HG03135 (cell line): ENCODE results near the gene HIVEP2.

Experiments
- ATAC-seq: cut with Tn5 transposase; IDR thresholded peaks from one replicate; pipeline ENCODE4 v1.9.1; 2021; ENCODE audit warnings: mild to moderate bottlenecking, moderate library complexity; ENCODE audit not compliant: unreplicated experiment

HIVEP2 gene

DNA sequence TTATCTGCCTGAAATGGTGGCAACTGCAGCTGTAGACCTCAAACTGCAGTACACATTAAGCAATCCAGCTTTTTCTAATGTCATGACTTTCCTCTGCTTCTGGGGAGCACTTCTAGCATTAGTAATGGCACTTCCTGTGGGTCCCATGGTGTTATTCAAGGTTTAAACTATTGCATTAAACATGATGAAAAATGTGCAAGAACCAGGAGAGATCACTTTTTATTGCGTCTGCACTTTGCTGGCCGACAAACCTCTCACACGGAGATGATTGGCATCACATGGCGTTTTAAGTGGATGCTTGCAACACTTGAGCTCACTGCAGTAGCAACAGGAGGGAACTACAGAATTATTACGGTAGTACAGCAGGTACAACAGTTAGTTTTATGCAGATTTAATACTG, 148.4 kb downstream of the HIVEP2 start:
- ATAC-seq = no peak

DNA sequence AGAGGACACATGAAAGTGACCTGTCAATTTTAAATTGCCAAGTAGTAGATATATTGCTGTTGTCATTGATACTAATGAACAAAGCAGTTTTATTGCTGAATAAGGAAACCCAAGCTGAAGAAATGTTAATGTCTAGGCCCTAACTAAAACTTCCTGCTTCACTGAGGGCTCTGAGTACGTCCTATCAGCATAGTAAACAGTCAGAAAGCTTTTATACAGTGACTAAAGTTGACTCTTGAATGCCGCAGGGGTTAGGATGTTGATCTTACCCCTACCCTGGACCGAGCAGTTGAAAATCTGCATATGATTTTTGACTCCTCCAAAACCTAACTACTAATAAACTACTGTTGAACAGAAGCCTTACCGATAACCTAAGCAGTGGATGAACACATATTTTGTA, 149.0 kb downstream of the HIVEP2 start:
- ATAC-seq = no peak

DNA sequence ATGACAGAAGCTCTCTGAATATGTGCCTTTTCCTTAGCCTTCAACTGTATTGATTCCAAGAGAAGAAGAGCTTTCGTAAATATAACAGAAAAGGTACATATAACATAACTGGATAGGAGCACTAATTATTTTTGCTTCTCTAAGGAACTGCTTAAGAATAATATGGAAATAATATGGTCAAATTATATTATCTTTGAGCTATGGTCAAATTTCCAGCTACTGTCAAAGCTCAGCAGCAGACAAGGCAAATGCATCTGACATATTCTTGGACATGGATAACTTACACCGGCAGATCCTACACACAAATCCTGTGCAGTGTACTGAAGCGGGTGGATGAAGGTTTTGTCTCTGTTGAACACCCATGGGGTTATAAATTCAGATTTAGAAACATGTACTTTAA, 150.6 kb downstream of the HIVEP2 start:
- ATAC-seq = no peak

DNA sequence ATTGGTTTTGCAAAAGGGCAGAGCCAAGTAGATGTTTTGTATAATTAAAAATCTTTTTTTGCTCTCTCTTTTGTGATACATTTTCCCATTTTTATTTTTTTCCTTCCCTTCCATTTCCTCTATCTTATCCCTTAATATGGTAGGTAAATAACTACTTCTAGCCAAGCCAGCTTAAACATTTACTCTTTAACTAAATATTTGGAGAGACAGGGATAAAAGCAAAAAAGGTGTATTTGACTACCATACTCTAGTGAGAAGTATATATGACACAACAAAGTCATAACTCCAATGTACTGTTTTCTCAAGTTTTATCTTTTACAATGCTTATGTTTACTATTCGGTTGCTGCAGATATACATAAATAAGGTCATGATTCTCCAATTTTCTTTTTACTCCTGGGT, 154.7 kb downstream of the HIVEP2 start:
- no peak for ATAC-seq

DNA sequence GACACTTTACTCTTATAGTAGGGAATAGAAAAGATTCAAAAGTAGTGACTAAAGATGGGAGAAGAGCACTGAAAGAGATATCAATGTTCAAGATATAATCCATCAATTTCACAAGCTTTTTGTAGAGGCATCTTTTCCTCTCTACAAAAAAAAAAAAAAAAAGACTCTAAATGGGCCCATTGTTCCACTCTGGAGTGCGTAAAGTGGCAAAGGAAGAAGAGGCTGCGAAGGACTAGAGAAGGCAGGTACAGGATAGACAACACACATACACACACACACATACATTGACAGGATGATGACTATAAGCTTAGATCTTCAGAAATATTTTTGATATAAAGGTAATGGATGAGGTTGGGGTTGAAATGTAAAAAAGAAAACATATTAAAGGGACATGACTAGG, 157.6 kb downstream of the HIVEP2 start:
- no peak for ATAC-seq

DNA sequence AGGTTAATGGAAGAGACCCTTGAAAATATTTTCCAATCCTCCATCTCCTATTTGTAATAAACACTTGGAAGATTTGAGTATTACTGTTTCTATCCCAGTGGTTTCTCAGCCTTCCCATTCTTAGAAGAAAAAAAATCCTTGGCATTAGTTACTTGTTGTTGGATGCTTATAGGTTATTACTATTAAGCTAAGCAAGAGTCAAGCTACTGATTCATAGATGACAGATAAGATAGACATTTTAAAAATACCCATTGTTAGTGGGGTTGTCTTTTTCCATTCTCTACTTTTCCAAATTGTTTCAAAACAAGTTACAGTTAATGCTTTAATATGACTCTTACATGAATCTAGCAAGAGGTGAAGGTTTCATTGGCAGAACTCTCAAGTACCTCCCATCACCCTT, 158.5 kb downstream of the HIVEP2 start:
- no peak for ATAC-seq

DNA sequence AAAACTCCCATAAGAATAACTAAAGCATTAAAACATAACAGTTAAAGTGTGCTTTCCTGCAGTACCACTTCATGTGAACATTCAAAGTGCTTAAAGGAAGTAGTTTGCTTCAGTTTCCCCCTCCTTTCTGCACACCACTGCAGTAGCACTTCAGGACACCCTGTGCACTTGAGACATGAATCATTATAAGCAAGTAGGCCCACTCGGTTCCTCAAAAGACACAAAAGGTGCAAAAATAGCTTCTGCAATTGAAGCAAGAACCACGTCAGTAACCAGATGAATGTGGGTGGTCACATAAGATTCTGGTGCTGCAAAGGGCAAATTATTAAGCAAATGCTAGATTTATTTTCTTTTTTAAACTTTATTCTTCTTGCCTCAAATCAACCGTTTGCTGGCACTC, 160.6 kb downstream of the HIVEP2 start:
- ATAC-seq = peak; percentile 96

DNA sequence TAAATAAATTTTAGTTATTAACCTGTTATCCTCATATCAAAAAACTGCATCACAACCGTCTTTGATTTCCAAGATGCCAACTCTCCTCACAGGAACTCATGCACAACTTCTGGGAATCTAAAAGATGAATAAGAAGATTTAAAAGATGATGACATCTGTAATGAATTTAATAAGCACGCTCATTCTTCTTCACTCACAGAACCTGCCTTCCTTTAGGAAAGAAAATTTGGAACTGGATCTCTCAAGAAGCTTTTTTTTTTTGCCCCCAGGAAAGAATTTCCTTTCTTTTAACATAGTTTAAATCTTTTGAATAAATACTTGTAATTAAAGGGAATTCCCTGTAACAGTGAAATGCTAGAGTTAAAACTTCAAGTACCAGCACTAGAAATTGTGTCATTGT, 161.5 kb downstream of the HIVEP2 start:
- no peak for ATAC-seq

DNA sequence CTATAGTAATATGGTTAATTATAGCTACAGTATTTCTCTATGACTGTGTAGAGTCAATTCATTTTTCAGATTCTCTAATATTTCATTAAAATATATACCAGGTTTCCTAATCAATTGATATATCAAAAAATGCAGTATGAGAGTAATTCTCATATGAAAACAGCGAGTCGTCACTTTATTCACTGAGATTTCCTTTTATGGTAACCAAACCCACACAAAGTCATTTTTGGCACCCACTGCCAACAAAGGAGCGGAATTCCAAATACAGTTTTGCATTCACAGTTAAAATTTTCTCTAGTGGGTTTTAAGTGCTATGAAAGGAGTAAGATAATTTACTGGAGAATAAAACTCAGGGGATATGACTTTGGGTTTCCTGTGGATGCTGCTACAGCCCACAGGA, 163.8 kb downstream of the HIVEP2 start:
- no peak for ATAC-seq

DNA sequence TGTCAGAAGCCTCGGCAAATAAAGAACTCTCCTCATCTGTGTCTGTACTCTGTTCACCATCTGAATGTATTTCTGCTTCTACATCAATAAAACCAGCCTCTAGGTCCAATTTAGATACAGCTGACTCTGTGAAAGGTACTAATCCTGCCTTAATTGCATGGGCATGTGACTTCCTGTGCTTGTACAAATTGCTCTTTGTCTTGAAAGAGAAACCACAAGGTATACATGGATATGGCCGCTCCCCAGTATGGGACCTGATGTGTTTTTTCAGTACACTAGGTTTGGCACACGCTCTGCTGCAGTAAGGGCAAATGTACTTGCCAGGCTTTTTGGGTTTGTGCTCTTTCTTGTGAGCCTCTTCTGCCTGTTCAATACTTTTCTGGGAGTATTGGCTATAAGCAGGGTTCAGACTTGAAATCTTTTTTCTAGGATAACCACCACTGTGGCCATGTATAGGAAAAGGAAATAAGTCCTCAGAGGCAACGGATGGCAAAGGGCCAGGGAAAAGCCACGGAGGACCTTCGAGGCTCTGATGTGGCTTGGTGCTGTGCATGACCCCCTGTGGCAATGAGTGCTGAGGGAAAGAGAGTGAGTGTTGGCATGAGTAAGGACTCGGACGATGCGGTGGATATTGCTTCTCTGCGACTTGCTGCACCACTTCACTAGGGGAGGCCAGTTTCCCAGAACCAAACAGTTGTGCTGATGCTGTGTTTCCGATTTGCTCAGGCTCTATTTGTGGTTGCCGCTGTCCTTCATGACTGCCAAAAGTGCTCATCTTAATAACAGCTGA, 170.9 kb downstream of the HIVEP2 start:
- no peak for ATAC-seq

DNA sequence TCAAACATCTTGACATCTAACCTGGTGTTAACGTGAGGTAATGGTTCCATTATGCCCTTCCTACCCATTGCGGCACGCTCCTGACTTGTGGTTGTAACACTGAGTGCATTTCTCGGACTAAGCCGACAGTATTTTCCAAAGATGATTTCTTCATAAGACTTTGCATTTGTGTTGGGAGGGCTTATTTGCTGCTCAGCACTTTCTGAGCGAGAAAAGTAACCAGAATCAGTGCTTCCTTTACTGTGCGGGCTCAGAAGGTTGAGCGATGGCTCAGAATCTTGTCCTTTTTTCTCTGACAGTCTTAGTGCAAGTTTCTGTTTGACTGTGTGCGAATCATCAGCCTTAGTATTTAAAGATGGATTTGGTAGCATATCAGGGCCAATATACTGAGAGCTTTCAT, 171.7 kb downstream of the HIVEP2 start:
- ATAC-seq = no peak

DNA sequence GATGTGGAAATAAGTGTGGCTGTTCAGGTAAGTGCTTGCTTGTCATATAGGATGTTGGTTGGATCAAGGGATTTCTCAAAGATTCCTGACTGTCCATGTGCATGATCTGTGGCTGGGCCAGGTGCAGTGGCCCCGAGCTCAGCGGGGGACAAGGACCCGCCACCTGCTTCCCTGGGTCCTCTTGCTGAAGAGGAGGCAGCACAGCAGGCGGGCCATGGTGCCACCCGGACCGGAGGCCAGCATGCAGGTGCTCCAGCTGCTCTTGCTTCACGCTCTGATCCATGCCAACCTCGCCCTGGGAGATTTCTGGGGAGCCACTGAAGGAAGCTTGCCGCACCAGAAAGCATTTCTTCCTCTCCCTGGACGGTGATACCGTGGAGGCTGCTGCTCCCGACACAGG, 173.8 kb downstream of the HIVEP2 start:
- ATAC-seq = no peak

DNA sequence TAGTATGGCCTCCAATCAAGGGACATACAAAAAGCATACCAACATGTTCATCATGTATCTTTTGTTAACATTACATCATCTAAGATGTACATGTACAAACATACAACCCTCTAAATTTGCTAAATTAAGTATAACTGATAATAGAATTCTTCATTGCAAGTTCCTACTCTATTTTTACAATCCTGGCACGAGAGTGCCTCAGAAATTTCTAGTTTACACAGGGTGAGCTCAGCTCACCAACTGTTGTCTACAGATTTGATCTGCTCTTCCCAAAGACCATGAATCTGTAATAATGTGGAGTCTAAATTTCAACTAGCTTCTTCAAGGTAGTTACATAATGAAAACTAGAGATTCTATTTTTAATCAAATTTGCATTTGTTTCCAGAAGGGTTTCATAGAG, 179.7 kb downstream of the HIVEP2 start:
- no peak for ATAC-seq

DNA sequence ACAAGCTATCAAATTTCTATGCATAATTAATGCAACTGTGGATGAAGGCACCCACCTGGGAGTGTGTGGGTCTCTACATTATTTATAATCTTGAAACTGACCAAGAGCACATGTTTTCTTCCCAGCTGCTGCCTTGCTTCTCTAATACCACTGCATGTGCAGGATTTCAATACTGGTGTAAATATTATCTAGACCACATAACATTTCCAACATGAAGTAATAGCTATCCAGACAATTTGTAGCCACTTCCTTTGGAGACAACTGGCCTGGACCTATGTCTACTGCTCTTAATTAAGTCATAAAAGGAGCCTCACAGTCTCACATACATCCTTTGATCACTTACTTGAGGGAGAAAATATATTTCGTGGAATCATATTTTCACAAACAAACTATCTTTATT, 180.7 kb downstream of the HIVEP2 start:
- ATAC-seq = no peak

DNA sequence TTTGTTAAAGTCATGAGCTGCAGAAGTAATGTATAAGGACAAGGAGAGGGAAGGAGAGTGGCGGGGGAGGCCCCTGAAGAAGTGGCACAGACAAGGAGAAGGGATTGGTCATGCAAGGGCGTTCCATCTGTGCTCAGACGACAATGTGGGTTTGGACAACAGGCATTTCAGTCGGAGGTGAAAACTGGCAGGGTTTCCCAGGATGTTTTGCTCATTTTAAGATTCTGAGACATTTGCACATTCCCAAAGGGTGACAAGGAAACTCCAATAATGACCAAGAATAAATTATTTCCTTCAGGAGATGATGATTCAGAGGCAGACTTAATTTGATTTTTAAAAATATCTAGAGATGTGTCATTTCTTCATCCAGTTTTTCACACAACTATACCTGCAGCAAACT, 181.8 kb downstream of the HIVEP2 start:
- no peak for ATAC-seq

DNA sequence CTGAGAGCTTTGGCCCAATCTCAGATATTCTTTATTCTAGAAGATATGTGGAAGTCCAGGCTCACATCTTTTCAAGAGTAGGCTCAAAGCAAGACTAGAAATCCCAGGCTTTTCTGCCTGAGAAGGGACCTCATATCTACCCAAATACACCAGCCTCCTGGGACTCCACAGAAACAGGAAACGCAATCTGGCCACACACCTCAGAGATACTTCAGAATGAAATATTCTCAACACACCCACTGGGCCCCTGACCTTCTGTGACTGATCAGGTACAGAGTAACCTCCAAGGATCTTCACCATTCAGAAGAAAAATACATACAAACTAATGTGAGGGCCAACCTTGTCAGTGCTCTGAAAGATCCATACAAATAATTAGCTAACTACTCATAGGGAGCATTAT, 183.2 kb downstream of the HIVEP2 start:
- no peak for ATAC-seq

DNA sequence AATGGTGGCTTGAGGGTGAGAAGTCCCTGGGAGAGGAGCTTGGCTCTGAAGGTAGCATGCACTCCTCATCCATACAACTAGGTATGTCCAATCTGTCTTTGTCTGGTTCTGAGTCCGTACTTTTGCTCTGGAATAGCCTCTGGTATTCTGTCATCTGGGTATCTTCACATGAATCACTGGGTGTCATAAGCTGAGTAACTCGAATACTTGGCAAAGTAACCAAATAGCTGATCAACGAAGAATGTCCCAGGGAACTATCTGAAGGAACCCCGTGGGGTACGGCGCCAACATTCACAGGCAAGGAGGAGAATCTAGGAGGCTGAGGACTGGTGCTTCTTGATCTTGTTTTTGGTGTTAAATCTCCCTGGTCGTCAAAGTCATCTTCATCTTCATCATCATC, 184.8 kb downstream of the HIVEP2 start:
- no peak for ATAC-seq

DNA sequence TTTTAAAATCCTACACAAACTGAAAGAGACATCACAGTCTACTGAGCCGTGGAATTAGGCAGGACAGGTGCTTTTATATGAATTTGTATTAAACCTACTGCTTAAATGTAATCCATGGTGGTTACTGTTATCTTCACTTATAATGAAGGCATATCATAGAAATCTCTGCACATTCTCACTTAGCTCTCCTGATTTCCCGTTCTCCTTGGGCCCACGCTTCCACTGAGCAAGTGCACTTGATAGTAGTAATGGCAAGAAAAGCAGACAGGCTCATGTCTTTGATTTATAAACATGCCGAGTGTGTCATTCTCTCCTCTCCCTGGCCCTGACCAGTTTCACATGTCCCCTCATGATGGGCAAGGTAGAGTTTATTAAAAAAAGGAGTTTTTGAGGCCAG, 186.3 kb downstream of the HIVEP2 start:
- no peak for ATAC-seq

DNA sequence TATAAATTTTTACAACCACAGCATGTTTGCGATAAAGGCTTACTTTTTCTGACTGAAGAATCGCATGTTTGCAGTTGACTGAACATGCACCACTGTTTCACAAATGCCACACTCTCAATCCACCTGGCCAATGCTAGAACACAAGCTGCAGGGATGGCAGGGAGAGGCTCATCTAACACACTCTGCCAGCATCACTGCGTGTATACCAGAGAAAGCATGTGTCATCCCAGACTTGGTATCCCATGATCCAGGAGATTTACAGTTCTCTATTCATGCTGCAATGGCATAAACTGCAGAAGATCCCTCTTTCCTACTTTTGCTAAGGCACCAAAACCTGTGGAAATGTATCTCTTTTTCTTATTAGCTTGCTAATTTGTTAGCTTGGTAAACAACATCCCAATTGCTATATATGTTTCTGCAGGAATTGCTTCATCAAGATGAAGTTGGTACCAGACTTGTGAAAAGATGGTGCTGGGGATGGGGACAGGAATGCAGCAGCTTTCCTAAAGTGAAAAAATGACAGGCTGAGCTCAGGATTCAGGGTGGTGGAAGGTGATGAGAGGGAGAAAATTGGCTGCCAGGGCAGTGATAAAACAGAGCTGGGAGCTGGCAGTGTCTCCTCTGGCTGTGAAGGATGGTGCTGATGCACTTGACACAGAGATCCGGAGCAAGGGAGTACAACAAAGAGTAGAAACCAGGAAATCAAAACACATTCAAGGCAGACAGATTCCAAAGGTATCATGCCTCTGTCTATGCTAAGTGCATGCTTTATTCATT, 186.9 kb downstream of the HIVEP2 start:
- ATAC-seq = no peak

DNA sequence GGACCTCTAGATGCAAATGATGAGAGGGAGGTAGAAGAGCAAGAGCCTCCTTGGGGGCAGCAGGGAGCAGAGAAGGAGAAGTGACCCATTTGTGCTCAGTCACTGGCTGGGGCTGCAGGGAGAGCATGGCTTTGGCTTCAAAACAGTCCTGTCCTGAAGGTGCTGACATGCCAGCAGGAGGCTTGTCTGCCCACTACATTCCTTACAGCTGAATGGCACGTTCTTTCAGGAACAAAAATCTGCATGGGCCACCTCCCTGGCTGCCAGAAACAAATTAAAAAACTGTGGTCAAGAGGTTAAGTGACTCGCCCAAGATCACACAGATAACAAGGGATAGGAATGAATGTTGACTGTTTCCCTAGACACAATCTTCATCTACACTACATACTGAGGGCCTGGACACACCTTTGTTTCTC, 188.8 kb downstream of the HIVEP2 start:
- ATAC-seq = no peak

DNA sequence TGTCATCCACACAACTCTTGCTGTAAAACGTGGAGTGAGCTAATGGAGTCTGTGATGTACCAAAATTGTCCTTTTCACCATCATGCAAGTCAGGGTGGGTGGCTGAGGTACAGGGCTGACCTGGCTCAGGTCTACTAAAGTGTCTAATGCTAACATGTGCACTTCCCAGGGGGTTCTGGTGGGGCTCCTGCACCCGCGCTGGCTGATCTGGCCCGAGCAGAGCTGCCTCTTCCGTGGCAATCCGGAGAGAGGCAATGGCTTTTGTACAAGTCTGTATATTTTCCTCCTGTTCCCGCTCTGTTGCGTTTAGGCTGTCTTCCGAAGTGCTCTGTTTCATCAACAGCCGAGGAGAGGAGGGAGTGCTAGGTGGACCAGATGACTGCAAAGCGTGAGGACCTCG, 191.8 kb downstream of the HIVEP2 start:
- ATAC-seq = no peak

DNA sequence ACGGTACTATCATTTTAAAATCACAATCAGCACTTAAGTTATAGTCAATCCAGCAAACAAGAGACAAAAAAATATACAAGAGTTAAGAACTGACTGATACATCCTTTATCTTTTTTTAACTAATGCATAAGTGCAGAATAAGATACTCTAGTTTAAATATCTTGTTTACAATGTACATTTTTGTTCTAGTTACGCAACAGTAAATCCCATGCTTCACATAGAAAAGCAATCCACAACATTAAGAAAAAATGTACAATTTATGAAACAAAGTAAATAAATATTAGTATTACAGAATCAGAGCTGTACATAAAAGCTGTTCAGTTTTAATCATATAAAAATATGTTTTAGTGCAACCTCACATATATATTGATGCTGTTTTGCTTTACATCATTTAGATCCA, 192.6 kb downstream of the HIVEP2 start:
- ATAC-seq = no peak

DNA sequence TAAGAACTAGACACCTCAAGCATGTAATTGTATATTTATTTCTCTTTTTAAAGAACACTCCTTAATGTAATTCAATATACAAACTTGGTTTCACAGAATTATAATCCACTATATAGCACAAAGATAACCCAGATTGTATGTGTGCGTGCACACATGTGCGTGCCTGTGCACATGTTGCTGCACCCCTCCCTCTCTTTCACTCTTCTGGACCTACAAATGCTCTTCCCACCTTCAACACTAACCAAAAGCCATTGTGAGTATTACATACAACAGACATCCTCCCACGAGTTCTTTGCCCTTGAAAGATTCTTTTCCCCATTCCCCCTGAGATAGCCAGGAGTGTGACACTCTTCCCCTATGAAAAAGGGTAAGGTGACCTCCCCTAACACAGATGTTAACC, 193.5 kb downstream of the HIVEP2 start:
- no peak for ATAC-seq
